HepG2 (cell line): Measurements from ENCODE around the gene MRPL43. TPM values are rescaled to one million over a fixed set of nuclear protein-coding genes. Genes with fewer than 3 reads are reported as not detected.

Source experiments
- CENPX ChIP-seq: sonication (generic); formaldehyde crosslinking; IDR thresholded peaks from 2 replicates; pipeline ENCODE4 v1.9.0; 2021; ENCODE audit warnings: mild to moderate bottlenecking, missing genetic modification reagents, moderate library complexity
- EEA1 ChIP-seq: sonication (generic); formaldehyde crosslinking; IDR thresholded peaks from 2 replicates; pipeline ENCODE4 v1.5.1; 2020; ENCODE audit warnings: mild to moderate bottlenecking, missing genetic modification reagents, borderline replicate concordance
- GLI4 ChIP-seq: sonication (generic); formaldehyde crosslinking; IDR thresholded peaks from 2 replicates; pipeline ENCODE4 v1.5.1; 2020; ENCODE audit warnings: missing genetic modification reagents, mild to moderate bottlenecking, moderate library complexity, borderline replicate concordance
- NCOA5 ChIP-seq: sonication (generic); formaldehyde crosslinking; IDR thresholded peaks from 2 replicates; pipeline ENCODE4 v1.4.0; 2020; ENCODE audit warnings: missing genetic modification reagents
- RFX1 ChIP-seq: fragments of 450-650 bp; IDR thresholded peaks from 2 replicates; pipeline ENCODE4 v1.6.1; 2017
- ZNF619 ChIP-seq: sonication (generic); formaldehyde crosslinking; IDR thresholded peaks from 2 replicates; pipeline ENCODE4 v1.4.0; 2020; ENCODE audit warnings: mild to moderate bottlenecking, missing genetic modification reagents
- ZZZ3 ChIP-seq: sonication (generic); formaldehyde crosslinking; IDR thresholded peaks from 2 replicates; pipeline ENCODE4 v1.4.0; 2020; ENCODE audit warnings: missing genetic modification reagents, mild to moderate bottlenecking, borderline replicate concordance
- polyA plus RNA-seq, 8 experiments: library from polyadenylated mRNA; depleted of rRNA in 3 of 8; stranded (reverse) in 7 of 8; unstranded in 1 of 8; fragments of >200 nt; fragmentation: Illumina TruSeq in 4 of 8; extraction: Trizol in 4 of 8; gene quantifications; 2 replicates each; pipeline versions ENCODE4 v1.2.1 to v1.2.3, GENCODE V29; 2011 to 2016; ENCODE audit warnings: low read depth in 4 of 8, missing spikeins in 1 of 8, mixed read lengths in 1 of 8; ENCODE audit not compliant: insufficient read depth in 1 of 8
- total RNA-seq, 5 experiments: library from RNA; depleted of rRNA; stranded (reverse); fragments of >200 nt; fragmentation: Illumina TruSeq; extraction: Trizol; gene quantifications; 2 replicates each; pipeline ENCODE4 v1.2.3, GENCODE V29; 2016; ENCODE audit warnings: low read depth in 1 of 5
- TF ChIP-seq, protein P1 (sequence below): sonication (generic); formaldehyde crosslinking; IDR thresholded peaks from 2 replicates; pipeline ENCODE4 v1.4.0; 2020; ENCODE audit warnings: mild to moderate bottlenecking, low read depth, missing genetic modification reagents
- TF ChIP-seq, protein P2 (sequence below): IDR thresholded peaks from 2 replicates; pipeline ENCODE4 v1.6.1; 2016; ENCODE audit warnings: low read depth, missing genetic modification reagents, missing compliant biosample characterization
- TF ChIP-seq, protein P3 (sequence below): sonication (generic); formaldehyde crosslinking; IDR thresholded peaks from 2 replicates; pipeline ENCODE4 v1.4.0; 2020; ENCODE audit warnings: missing genetic modification reagents, borderline replicate concordance

MRPL43 gene
- total and polyA plus RNA-seq, 2 of the 13 experiments (the other 11 are each of a cell fraction or from before 2014, with no cell fraction given), result 71.0 to 73.7 TPM

DNA sequence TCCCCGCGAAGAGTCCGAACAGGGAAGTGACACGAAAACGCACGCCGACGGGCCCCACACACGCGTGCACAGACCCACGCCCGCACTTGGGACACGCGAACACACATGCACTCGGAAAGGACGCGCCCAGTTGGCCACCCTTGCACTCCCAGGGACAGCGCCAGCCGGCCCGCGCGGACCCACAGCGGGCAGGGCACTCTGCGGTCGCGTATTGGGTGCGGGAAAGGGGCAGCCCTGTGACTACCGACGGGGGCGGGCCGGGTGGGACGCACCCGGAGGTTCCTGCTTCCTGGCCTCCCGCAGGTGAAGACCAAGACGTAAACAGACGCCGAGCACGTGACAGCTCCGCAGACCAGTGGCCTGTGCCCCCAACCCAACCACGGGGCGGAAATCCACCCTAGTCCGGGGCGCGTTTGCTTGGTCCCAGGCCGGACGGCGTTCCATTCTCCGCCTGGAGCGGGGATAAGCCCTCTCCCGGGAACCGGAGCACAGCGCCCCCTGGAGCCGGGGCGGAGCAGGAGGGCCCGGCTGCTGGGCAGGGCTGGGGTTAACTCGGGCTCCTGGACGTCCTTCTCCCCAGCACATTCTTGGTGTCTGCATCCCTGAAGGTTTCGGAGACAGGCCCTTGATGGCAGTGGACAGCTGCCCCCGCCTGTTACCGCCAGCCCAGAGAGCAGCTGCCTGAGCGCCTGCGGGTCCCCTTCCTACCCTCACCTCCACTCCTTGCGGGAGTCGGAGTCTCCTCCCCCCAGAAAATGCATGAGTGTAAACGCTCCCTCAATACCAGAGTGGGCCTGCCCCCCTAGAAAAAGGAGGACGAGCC, 10.3 kb upstream of the MRPL43 start (continued):
- TF ChIP-seq ZZZ3 (CRISPR knock-in tag) (no peak), NCOA5 (no peak), EEA1 (0 out of 2 replicates have a peak, but pooled peaks have one; percentile 27), GLI4 (no peak), ZNF619 (CRISPR knock-in tag) (peak; percentile 64), RFX1 (no peak), CENPX (CRISPR knock-in tag) (no peak)
- TF ChIP-seq, protein P1, sequence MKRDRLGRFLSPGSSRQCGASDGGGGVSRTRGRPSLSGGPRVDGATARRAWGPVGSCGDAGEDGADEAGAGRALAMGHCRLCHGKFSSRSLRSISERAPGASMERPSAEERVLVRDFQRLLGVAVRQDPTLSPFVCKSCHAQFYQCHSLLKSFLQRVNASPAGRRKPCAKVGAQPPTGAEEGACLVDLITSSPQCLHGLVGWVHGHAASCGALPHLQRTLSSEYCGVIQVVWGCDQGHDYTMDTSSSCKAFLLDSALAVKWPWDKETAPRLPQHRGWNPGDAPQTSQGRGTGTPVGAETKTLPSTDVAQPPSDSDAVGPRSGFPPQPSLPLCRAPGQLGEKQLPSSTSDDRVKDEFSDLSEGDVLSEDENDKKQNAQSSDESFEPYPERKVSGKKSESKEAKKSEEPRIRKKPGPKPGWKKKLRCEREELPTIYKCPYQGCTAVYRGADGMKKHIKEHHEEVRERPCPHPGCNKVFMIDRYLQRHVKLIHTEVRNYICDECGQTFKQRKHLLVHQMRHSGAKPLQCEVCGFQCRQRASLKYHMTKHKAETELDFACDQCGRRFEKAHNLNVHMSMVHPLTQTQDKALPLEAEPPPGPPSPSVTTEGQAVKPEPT (CRISPR knock-in tag), result 0 out of 2 replicates have a peak, but pooled peaks have one; percentile 2
- TF ChIP-seq, protein P2, sequence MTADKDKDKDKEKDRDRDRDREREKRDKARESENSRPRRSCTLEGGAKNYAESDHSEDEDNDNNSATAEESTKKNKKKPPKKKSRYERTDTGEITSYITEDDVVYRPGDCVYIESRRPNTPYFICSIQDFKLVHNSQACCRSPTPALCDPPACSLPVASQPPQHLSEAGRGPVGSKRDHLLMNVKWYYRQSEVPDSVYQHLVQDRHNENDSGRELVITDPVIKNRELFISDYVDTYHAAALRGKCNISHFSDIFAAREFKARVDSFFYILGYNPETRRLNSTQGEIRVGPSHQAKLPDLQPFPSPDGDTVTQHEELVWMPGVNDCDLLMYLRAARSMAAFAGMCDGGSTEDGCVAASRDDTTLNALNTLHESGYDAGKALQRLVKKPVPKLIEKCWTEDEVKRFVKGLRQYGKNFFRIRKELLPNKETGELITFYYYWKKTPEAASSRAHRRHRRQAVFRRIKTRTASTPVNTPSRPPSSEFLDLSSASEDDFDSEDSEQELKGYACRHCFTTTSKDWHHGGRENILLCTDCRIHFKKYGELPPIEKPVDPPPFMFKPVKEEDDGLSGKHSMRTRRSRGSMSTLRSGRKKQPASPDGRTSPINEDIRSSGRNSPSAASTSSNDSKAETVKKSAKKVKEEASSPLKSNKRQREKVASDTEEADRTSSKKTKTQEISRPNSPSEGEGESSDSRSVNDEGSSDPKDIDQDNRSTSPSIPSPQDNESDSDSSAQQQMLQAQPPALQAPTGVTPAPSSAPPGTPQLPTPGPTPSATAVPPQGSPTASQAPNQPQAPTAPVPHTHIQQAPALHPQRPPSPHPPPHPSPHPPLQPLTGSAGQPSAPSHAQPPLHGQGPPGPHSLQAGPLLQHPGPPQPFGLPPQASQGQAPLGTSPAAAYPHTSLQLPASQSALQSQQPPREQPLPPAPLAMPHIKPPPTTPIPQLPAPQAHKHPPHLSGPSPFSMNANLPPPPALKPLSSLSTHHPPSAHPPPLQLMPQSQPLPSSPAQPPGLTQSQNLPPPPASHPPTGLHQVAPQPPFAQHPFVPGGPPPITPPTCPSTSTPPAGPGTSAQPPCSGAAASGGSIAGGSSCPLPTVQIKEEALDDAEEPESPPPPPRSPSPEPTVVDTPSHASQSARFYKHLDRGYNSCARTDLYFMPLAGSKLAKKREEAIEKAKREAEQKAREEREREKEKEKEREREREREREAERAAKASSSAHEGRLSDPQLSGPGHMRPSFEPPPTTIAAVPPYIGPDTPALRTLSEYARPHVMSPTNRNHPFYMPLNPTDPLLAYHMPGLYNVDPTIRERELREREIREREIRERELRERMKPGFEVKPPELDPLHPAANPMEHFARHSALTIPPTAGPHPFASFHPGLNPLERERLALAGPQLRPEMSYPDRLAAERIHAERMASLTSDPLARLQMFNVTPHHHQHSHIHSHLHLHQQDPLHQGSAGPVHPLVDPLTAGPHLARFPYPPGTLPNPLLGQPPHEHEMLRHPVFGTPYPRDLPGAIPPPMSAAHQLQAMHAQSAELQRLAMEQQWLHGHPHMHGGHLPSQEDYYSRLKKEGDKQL (CRISPR knock-in tag), result 0 out of 2 replicates have a peak, but pooled peaks have one; percentile 28
- TF ChIP-seq, protein P3, sequence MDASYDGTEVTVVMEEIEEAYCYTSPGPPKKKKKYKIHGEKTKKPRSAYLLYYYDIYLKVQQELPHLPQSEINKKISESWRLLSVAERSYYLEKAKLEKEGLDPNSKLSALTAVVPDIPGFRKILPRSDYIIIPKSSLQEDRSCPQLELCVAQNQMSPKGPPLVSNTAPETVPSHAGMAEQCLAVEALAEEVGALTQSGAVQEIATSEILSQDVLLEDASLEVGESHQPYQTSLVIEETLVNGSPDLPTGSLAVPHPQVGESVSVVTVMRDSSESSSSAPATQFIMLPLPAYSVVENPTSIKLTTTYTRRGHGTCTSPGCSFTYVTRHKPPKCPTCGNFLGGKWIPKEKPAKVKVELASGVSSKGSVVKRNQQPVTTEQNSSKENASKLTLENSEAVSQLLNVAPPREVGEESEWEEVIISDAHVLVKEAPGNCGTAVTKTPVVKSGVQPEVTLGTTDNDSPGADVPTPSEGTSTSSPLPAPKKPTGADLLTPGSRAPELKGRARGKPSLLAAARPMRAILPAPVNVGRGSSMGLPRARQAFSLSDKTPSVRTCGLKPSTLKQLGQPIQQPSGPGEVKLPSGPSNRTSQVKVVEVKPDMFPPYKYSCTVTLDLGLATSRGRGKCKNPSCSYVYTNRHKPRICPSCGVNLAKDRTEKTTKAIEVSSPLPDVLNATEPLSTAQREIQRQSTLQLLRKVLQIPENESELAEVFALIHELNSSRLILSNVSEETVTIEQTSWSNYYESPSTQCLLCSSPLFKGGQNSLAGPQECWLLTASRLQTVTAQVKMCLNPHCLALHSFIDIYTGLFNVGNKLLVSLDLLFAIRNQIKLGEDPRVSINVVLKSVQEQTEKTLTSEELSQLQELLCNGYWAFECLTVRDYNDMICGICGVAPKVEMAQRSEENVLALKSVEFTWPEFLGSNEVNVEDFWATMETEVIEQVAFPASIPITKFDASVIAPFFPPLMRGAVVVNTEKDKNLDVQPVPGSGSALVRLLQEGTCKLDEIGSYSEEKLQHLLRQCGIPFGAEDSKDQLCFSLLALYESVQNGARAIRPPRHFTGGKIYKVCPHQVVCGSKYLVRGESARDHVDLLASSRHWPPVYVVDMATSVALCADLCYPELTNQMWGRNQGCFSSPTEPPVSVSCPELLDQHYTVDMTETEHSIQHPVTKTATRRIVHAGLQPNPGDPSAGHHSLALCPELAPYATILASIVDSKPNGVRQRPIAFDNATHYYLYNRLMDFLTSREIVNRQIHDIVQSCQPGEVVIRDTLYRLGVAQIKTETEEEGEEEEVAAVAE (CRISPR knock-in tag), result no peak; the same call in 1 of the 2 replicates
